ENCODE results near the gene CDH22.

Gene CDH22

GRCh38 chr20:46167080-46167479 is 141.2 kb downstream of the CDH22 start:
- TF ChIP-seq, protein P1, sequence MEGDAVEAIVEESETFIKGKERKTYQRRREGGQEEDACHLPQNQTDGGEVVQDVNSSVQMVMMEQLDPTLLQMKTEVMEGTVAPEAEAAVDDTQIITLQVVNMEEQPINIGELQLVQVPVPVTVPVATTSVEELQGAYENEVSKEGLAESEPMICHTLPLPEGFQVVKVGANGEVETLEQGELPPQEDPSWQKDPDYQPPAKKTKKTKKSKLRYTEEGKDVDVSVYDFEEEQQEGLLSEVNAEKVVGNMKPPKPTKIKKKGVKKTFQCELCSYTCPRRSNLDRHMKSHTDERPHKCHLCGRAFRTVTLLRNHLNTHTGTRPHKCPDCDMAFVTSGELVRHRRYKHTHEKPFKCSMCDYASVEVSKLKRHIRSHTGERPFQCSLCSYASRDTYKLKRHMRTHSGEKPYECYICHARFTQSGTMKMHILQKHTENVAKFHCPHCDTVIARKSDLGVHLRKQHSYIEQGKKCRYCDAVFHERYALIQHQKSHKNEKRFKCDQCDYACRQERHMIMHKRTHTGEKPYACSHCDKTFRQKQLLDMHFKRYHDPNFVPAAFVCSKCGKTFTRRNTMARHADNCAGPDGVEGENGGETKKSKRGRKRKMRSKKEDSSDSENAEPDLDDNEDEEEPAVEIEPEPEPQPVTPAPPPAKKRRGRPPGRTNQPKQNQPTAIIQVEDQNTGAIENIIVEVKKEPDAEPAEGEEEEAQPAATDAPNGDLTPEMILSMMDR (IDR thresholded peaks at IDR 0.05; ENCODE audit: control insufficient read depth, extremely low read depth, insufficient read depth): no peak
- no peak for DNase-seq (ENCODE audit: low read depth)
- no peak overlapping the region for H3K4me3 ChIP-seq (ENCODE audit: low read depth, low read length)

- TF ChIP-seq, protein P1 (IDR thresholded peaks at IDR 0.05; ENCODE audit: control insufficient read depth, extremely low read depth, insufficient read depth): no peak
- no peak for DNase-seq (ENCODE audit: low read depth)
- H3K4me3 ChIP-seq (ENCODE audit: low read depth, low read length): no peak overlapping the region
Measured at GRCh38 chr20:46164254-46164653, 144.0 kb downstream of the CDH22 start.

GRCh38 chr20:46161921-46162320 is 146.4 kb downstream of the CDH22 start:
- no peak for DNase-seq (ENCODE audit: low read depth)
- H3K4me3 ChIP-seq (ENCODE audit: low read depth, low read length): no peak overlapping the region
- TF ChIP-seq, protein P1 (IDR thresholded peaks at IDR 0.05; ENCODE audit: control insufficient read depth, extremely low read depth, insufficient read depth): no peak

- TF ChIP-seq, protein P1 (IDR thresholded peaks at IDR 0.05; ENCODE audit: control insufficient read depth, extremely low read depth, insufficient read depth): no peak
- no peak overlapping the region for H3K4me3 ChIP-seq (ENCODE audit: low read depth, low read length)
- no peak for DNase-seq (ENCODE audit: low read depth)
Measured at GRCh38 chr20:46160661-46161060, 147.6 kb downstream of the CDH22 start.

DNA sequence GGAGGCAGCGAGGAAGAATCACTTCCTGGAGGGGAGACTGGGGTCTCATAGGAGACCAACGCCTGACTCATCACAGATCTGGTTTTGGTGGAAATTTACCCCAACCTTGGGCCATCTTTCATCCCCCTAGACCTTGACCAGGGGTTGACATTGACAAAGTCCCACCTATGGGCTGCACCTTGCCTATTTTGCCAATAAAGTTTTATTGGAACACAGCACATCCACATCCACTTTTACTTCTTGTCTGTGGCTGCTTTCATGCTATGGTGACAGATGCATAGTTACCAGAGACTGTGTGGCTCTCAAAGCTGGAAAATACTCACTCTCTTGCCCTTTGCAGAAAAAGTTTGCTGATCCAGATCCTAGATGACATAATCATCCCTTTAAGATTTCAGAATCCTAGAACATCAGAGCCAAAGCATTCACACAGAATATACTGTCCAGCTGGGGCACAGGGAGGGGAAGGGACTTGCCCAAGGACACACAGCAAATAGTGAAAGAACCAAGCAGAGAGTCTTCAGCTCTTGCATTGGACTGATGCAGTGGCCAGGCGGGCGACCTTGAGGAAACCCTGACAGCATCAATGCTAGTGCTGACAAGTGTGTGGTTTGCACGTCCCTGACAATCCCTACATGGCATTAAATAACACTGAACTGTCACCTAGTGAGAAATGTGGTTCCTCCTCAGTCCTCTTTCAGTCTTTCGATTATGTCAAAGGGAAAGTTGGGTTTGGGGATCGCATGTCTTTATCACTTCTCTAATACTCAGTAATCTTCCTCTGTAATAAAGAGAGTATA is 149.0 kb downstream of the CDH22 start:
- DNase-seq (ENCODE audit: low read depth): no peak
- TF ChIP-seq, protein P1 (IDR thresholded peaks at IDR 0.05; ENCODE audit: control insufficient read depth, extremely low read depth, insufficient read depth): no peak

GRCh38 chr20:46158476-46158987 is 149.8 kb downstream of the CDH22 start:
- TF ChIP-seq, protein P1 (IDR thresholded peaks at IDR 0.05; ENCODE audit: control insufficient read depth, extremely low read depth, insufficient read depth): no peak
- H3K4me3 ChIP-seq (ENCODE audit: low read depth, low read length): no peak overlapping the region
- DNase-seq (ENCODE audit: low read depth): no peak

More for the DNA sequence above, 149.0 kb downstream of the CDH22 start:
- no peak overlapping the region for H3K4me3 ChIP-seq (ENCODE audit: low read depth, low read length)

Measured in LNCaP clone FGC (cell line).